Ovary (tissue), 3 donors: ENCODE results near the gene EFCC1.

Experiments used
- CTCF ChIP-seq, 3 donors: fragments of 450-650 bp in 2 of 3; fragments of 200-600 bp in 1 of 3; IDR thresholded peaks; one replicate each; pipeline versions ENCODE4 v1.5.1 to v1.8.0; 2016 to 2022; ENCODE audit warnings: antibody characterized with exemption in 3 of 3, mild to moderate bottlenecking in 1 of 3
- EP300 ChIP-seq: sonication (generic); formaldehyde crosslinking; IDR thresholded peaks from one replicate; pipeline ENCODE4 v1.6.1; 2017; ENCODE audit warnings: antibody characterized with exemption
- POLR2A ChIP-seq: fragments of 450-650 bp; IDR thresholded peaks from one replicate; pipeline ENCODE4 v1.6.1; 2017; ENCODE audit warnings: antibody characterized with exemption, mild to moderate bottlenecking, moderate library complexity
- donor health status: DM: no; HTN: no; CAD: no.

GRCh38 chr3:129036222-129037092 lies 35.4 kb downstream of the EFCC1 start:
- TF ChIP-seq CTCF (IDR thresholded peaks at IDR 0.05) = no peak
- no peak for TF ChIP-seq POLR2A
- no peak for TF ChIP-seq EP300
